ENCODE results near the gene OCA2. TPM values are rescaled to one million over a fixed set of nuclear protein-coding genes. Genes with fewer than 3 reads are reported as not detected.

OCA2 gene
- total RNA-seq, 2 experiments from 2014 or later, result not detected

DNA sequence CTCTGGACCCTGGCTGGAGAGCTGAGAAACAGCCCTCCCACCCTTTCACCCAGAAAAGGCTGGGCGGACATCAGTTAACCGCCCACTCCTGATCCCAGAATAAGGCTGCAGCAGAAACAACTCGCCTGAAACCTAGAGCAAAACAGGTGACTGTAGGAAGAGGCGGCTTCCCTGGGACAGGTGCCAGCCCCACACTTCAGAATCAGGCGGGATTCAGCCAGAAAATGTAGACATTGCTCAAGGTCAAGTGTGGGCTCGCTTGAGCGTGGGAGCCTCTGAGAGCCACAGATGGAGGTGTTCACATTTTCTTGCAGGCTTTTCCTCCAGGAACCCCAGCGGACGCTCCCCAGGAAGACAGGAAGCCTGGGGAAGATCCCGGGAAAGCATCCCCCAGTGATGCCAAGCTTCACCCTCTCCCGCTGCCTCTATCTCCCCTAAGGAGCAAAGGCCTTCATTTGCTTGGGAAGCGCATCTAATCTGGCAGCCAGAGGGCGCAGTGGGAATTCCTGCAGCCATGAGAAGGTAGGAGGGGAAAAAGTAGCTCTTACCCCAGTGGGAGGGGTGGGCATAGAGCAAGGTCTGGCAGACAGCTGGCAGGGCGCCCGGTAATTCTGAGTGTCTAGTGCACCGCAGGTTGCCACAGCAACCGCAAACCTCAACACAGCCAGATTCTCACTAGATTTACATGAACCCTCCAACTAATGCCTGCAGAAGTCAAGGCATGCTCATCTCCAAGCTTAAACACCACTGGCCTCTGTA, 77.7 kb downstream of the OCA2 start:
- BruUV-seq (replicated peaks), result no TSS peak
- Histone ChIP-seq H3K9me2 (ENCODE audit: insufficient read depth, low read length) (no peaks in the 10 kb centered on the region), H3K4me1 (ENCODE audit: insufficient read depth, low read length, poor library complexity, severe bottlenecking) (no peaks in the 10 kb centered on the region), H3K36me3 (ENCODE audit: insufficient read depth, low read length) (no peaks in the 10 kb centered on the region), H3K9me3 (ENCODE audit: low read length) (no peaks in the 10 kb centered on the region), H4K20me1 (ENCODE audit: insufficient read depth, low read length) (no peaks in the 10 kb centered on the region), H3K79me2 (ENCODE audit: insufficient read depth, low read depth, low read length) (no peaks in the 10 kb centered on the region), H3K27ac (ENCODE audit: low read depth, low read length, poor library complexity, severe bottlenecking) (no peak overlapping the region), H3K4me3 (ENCODE audit: low read depth, low read length, poor library complexity, severe bottlenecking) (no peak overlapping the region), H2AFZ (ENCODE audit: low read length) (no peak overlapping the region), H3K4me2 (ENCODE audit: low read length) (no peak overlapping the region)
- DNase-seq (ENCODE audit: low spot score), result no peak
- intact Hi-C loops (cut with micrococcal nuclease; ENCODE audit: unreplicated experiment), result no loop called here
- CTCF ChIA-PET (ENCODE audit: unreplicated experiment), result no interaction called here
- POLR2A ChIA-PET, result no interaction called here
- TF ChIP-seq EZH2phosphoT487 (IDR thresholded peaks at IDR 0.05; ENCODE audit: borderline replicate concordance, low read depth, low read length), result no peak
- TF ChIP-seq, protein P1, sequence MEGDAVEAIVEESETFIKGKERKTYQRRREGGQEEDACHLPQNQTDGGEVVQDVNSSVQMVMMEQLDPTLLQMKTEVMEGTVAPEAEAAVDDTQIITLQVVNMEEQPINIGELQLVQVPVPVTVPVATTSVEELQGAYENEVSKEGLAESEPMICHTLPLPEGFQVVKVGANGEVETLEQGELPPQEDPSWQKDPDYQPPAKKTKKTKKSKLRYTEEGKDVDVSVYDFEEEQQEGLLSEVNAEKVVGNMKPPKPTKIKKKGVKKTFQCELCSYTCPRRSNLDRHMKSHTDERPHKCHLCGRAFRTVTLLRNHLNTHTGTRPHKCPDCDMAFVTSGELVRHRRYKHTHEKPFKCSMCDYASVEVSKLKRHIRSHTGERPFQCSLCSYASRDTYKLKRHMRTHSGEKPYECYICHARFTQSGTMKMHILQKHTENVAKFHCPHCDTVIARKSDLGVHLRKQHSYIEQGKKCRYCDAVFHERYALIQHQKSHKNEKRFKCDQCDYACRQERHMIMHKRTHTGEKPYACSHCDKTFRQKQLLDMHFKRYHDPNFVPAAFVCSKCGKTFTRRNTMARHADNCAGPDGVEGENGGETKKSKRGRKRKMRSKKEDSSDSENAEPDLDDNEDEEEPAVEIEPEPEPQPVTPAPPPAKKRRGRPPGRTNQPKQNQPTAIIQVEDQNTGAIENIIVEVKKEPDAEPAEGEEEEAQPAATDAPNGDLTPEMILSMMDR (conservative IDR thresholded peaks at IDR 0.05; ENCODE audit: low read length), result peak; percentile 37; the same call in 1 of the 2 replicates

DNA sequence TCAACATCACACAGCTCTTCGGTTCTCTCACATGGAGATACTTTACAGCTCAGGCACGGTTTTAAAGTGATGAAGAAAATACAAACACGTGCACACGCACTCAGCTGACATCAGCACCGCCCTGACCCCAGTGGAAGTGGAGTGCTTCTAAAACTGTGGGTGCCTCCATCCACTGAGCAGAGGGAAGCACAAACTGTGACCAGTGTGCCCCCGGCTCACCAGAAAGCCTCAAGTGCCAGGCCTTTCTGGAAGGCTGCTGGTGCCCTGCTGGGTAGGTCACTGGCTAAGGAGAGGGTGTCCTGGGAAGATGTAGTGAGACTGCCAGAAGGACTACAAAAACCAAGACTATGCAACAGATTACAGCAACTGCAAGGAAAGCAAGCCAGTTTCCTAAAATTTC, 78.5 kb downstream of the OCA2 start:
- Histone ChIP-seq H3K9me2 (ENCODE audit: insufficient read depth, low read length) (no peaks in the 10 kb centered on the region), H3K4me1 (ENCODE audit: insufficient read depth, low read length, poor library complexity, severe bottlenecking) (no peaks in the 10 kb centered on the region), H3K27ac (ENCODE audit: low read depth, low read length, poor library complexity, severe bottlenecking) (no peak overlapping the region), H4K20me1 (ENCODE audit: insufficient read depth, low read length) (no peaks in the 10 kb centered on the region), H3K36me3 (ENCODE audit: insufficient read depth, low read length) (no peaks in the 10 kb centered on the region), H2AFZ (ENCODE audit: low read length) (no peak overlapping the region), H3K4me3 (ENCODE audit: low read depth, low read length, poor library complexity, severe bottlenecking) (no peak overlapping the region), H3K9me3 (ENCODE audit: low read length) (no peaks in the 10 kb centered on the region), H3K79me2 (ENCODE audit: insufficient read depth, low read depth, low read length) (no peaks in the 10 kb centered on the region), H3K4me2 (ENCODE audit: low read length) (no peak overlapping the region)
- intact Hi-C loops (cut with micrococcal nuclease; ENCODE audit: unreplicated experiment), result no loop called here
- DNase-seq (ENCODE audit: low spot score), result no peak
- TF ChIP-seq EZH2phosphoT487 (IDR thresholded peaks at IDR 0.05; ENCODE audit: borderline replicate concordance, low read depth, low read length), result no peak
- TF ChIP-seq, protein P1 (conservative IDR thresholded peaks at IDR 0.05; ENCODE audit: low read length), result no peak
- ChIA-PET CTCF (ENCODE audit: unreplicated experiment) (no interaction called here), POLR2A (no interaction called here)
- no TSS peak for BruUV-seq (replicated peaks)

DNA sequence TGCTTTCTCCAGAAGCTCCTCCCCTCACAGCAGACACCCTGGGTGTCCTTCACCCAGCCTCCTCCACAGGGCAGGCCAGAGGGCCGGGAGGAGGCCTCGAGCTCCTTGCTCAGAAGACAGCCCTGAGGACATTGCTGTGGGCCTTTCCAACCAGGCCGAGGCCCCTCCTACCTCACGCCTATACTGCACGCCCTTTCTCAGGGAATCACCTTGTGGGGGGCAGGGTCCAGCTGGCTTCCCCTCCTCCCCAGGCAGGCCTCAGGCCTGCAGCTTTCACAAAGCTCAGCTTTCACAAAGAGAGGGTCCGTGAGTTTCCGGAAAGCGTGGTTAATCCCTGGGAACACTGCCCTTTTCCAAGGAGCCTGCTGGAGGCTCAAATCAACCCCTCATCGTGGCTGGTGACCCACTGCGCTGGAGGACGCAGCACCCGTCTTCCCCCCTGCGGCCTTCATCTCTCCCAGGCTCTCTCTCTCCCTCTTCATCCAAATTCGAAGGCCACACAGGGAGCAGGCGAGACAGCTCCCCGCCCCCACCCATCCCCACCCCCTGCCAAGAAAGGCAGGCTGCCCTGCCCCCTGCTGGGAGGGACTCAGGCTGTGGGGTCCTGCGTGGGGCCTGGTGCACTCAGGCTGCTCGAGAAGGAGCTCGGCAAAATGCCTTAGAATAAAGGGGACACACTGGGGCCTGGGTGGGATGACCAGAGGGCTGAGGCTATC, 79.4 kb downstream of the OCA2 start:
- CTCF ChIA-PET (ENCODE audit: unreplicated experiment), result no interaction called here
- Histone ChIP-seq H4K20me1 (ENCODE audit: insufficient read depth, low read length) (no peaks in the 10 kb centered on the region), H3K4me1 (ENCODE audit: insufficient read depth, low read length, poor library complexity, severe bottlenecking) (no peaks in the 10 kb centered on the region), H3K79me2 (ENCODE audit: insufficient read depth, low read depth, low read length) (no peaks in the 10 kb centered on the region), H3K36me3 (ENCODE audit: insufficient read depth, low read length) (no peaks in the 10 kb centered on the region), H2AFZ (ENCODE audit: low read length) (no peak overlapping the region), H3K9me3 (ENCODE audit: low read length) (no peaks in the 10 kb centered on the region), H3K4me3 (ENCODE audit: low read depth, low read length, poor library complexity, severe bottlenecking) (no peak overlapping the region), H3K4me2 (ENCODE audit: low read length) (no peak overlapping the region), H3K27ac (ENCODE audit: low read depth, low read length, poor library complexity, severe bottlenecking) (no peak overlapping the region), H3K9me2 (ENCODE audit: insufficient read depth, low read length) (no peaks in the 10 kb centered on the region)
- DNase-seq (ENCODE audit: low spot score), result no peak
- no TSS peak for BruUV-seq (replicated peaks)
- TF ChIP-seq, protein P1 (conservative IDR thresholded peaks at IDR 0.05; ENCODE audit: low read length), result no peak
- TF ChIP-seq EZH2phosphoT487 (IDR thresholded peaks at IDR 0.05; ENCODE audit: borderline replicate concordance, low read depth, low read length), result no peak
- intact Hi-C loops (cut with micrococcal nuclease; ENCODE audit: unreplicated experiment), result no loop called here
- POLR2A ChIA-PET, result no interaction called here
